Measurements from ENCODE around the gene CTBP2.
"Not testable (repeated sequence)": the region's sequence is repeated elsewhere in the genome, so short reads cannot be mapped to it uniquely, and the experiment has no call there.

CTBP2 gene

GRCh38 chr10:125186431-125187170 is 26.2 kb upstream of the CTBP2 start:
- DNase-seq: no peak

DNA sequence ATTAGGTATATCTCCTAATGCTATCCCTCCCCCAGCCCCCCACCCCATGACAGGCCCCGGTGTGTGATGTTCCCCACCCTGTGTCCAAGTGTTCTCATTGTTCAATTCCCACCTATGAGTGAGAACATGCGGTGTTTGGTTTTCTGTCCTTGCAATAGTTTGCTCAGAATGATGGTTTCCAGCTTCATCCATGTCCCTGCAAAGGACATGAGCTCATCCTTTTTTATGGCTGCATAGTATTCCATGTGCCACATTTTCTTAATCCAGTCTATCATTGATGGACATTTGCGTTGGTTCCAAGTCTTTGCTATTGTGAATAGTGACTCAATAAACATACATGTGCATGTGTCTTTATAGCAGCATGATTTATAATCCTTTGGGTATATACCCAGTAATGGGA is 18.7 kb upstream of the CTBP2 start:
- DNase-seq: not testable (repeated sequence)

DNA sequence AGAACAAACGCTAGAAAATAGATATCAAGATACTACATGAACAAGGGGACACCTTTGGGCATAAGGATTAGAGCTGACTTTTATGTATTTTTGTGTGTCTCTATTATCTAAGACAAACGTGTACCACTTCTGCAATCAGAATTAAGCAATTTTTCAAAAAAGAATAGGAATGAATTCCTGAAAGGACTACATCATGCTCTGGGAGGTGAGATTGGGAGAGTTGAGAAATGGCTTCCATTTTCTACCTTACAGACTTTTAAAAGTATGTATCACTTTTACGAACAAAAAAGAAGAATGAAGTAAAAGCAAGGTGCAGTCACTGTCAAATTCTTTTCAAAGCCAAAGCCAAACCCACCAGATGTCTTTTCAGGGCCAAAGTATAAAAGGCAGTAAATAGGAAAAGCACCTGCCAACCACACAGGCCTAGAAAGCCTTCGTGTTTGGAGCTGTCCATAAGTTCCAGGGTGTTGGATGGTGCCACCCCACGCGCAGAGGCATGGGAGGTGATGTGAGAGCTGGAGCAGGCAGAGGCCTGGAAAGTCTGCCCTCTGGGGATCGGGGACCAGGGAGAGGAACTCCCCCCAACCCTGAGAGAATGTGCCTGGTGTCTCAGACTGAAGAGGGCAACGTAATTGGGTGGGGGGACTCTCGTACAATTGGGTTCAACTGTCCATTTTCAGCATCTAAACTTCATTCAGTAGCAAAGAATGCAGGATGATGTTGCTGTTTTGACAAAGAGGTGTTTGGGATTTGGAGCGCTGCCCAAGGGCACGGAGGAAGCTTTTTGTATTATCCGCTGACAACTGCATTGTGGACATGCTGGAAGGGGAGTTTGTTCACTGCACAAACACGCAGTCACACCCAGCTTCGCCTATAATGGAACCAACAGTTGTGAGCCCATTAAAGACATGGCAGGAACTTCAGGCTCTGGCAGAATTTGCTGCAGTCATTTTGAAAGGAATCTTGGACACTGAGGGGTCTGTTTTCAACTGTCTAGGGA is 17.6 kb upstream of the CTBP2 start:
- no peak for DNase-seq

DNA sequence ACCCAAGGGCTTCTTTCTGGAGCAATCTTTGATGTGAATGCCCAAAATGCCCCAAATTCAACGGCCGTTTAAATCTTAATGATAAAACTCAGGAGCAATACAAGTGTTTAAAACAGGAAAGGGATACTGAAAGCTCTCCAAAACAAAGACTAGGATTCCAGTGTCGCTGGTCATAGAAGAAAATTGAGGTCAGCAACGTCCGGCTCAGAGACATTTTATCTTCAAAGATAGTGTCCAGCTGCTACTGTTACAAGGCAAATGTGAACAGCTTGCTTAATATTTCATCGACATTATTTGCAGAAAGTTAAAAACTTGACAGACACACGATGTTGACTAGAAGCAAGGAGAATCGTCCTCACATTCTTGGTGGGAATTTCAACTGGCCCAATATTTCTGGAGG is 15.4 kb upstream of the CTBP2 start:
- no peak for DNase-seq

DNA sequence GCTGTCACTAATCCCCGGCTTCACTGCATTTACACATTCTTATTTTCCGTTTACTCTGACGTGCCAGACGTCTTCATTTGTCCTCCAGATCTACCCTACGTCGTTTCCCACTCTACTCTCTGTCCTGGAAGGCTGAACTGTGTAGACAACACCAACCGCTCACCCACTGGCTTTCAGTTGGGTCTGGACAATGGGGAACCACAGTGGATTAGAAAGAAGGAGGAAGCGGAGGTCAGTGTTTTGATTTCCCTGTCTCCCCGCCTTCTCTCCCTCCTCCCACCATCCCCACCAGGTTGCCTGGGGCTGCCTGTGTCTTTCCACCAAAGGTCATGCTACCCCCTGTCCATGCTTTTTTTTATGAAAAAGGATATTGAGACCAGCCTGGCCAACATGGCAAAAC is 14.0 kb upstream of the CTBP2 start:
- DNase-seq: no peak

DNA sequence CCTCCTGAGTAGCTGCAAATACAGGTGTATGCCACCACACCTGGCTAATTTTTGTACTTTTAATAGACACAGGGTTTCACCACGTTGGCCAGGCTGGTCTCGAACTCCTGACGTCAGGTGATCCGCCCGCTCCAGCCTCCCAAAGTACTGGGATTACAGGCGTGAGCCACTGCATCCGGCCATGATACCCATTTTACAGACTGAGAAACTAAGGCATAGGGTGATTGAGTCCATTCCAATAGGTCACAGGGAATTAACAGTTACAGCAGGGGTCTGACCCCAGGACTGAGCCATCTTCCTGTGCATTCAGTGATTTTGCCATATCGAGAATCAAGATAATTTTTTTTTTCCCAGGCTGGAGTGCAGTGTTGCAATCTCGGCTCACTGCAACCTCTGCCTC is 12.3 kb upstream of the CTBP2 start:
- DNase-seq: no peak

DNA sequence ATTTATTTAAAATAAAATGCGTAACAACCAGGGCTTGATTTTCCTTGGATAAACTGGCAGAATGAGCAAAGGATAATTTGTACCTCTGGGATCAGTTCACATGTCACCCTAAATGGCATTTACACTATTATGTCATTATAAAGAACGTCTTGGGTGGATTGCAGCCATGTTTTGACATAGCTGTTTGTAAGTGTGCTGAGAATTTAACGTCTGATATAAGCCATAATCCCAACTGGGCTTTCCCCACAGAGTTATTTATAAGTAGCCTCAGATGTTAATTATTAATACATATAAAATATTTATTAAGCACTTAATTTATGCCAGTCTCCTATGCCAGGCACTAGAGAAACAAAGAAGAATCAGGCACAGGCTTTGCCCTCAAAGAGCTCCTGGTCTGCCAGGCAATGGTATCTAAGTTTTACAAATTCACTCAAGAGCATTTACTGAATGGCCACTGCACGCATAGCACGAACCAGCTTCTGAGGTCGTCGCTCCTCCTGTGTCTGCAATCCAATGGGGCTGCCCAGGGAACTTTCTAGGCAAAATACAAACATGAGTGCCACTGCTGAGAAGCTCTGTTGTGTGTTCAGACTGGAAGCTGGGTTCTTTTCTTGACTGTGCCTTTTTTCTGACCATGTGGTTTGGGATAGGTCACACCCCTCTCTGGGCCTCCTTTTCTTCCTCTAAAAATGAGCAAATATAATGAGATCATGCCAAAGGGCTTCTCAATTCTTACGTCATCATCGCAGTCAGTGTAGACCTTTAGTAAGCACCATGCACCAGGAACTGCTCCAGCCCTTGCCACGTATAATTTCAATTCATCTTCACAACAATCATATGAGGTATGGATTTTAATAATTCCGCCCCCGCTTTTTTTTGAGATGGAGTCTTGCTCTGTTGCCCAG is 11.3 kb upstream of the CTBP2 start:
- no peak for DNase-seq

GRCh38 chr10:125169915-125170314 is 9.6 kb upstream of the CTBP2 start:
- no peak for DNase-seq

GRCh38 chr10:125169279-125169678 is 8.9 kb upstream of the CTBP2 start:
- no peak for DNase-seq

GRCh38 chr10:125166658-125167057 is 6.3 kb upstream of the CTBP2 start:
- no peak for DNase-seq

GRCh38 chr10:125165584-125166573 is 5.5 kb upstream of the CTBP2 start:
- no peak for DNase-seq

GRCh38 chr10:125164421-125164820 is 4.1 kb upstream of the CTBP2 start:
- no peak for DNase-seq

DNA sequence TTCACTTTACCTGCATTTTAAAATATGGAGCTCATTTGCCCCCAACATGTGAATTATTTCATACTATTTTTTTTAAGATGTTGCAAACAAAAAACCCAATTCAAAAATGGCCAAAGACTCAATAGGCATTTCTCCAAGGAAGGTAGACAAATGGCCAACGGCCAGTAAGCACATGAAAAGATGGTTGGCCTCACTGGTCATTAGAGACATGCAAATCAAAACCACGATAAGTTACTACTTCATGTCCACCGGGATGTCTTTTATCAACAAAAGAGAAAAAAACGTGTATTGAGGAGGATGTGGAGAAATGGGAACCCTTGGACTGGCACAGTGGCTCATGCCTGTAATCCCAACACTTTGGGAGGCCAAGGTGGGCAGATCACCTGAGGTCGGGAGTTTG is 3.4 kb upstream of the CTBP2 start:
- DNase-seq: no peak

DNA sequence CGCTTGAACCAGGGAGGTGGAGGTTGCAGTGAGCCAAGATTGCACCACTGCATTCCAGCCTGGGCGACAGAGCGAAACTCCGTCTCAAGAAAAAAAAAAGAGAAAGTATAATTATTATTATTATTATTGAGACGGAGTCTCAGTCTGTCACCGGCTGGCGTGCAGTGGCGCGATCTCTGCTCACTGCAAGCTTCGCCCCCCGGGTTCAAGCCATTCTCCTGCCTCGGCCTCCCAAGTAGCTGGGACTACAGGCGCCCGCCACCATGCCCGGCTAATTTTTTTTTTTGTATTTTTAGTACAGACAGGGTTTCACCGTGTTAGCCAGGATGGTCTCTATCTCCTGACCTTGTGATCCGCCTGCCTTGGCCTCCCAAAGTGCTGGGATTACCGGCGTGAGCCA is 2.9 kb upstream of the CTBP2 start:
- DNase-seq: not testable (repeated sequence)

DNA sequence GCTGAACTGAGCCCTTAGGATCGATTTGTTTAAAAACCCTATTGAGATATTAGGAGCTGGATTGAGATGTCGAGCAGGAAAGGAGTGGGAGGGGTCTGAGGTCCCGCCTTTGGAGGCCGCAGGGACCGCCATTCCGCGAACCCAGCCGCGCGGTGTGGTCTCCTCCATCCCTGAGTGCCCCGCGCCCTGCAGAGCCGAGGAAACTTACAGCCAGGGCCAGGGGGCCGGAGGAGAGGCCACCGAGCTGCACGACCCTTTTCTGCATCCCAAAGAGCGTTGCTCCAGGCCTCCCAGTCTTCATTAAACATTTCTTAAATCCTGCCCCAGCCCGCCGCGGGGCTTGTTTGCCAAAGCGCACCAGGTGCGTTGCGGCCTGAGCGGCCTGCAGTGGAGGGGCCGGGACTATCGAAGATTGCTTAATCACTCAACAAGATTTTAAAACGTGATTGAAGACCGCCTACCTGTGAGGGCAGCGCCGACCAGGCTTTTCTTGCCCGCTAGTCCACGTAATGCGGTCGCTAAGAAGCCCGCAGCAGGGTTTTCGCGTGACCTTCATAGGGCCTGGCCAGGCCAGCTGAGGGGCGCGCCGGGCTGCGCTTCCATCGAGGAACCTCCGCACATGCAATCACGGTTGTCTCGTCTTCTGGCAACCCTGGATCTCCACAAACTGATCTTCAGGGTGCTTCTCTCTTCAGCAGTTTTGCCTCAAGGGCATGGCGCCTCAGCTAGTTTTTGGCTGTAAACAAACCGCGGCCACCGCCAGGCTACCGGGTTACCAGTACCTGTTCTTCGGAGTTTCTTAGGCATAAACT is 2.0 kb upstream of the CTBP2 start:
- DNase-seq: no peak

GRCh38 chr10:125161707-125162119 is 1.4 kb upstream of the CTBP2 start:
- DNase-seq: no peak

DNA sequence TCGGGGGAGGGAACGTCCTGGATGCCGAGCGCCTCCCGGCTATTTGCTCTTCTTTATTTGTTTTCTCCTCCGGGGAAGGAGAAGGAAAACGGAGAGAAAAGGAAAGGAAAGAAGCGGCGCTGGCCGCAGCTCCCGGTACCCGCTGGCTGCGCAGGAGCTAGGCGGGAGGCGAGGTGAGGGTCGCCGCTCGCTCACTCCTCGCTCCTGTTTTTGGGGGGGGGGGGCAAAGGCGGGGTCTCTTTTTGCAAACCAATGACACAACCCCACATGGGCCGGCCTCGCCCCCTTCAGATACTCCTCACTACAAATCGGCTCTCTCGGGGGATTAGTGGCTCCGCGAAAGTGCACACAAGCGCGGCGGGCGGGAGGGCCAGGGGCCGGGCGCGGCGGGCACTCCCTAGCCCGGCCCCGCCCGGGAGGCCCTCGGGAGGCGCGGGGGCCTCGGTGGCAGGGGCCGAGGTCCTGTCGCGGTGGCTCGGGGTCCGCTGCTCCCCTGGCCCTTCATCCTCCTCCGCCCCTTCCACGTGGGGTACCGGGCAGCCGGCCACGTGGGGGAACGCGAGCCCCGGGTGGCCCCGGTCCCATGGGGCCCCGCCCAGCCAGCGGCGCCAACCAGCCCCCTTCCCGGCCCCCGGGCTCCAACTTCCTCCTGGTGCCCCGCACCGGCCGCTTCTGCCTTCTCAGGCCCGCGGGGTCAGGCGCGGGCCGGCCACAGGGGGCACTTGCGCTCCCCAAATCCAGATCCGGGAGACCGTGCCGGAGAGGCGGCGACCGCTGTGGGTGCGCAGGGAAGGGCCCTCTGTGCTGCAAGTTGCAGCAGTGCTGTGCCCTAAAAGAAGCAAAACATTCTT is 718 bp upstream of the CTBP2 start:
- no peak for DNase-seq

- DNase-seq: no peak
Measured at GRCh38 chr10:125159486-125159931, 854 bp downstream of the CTBP2 start.

DNA sequence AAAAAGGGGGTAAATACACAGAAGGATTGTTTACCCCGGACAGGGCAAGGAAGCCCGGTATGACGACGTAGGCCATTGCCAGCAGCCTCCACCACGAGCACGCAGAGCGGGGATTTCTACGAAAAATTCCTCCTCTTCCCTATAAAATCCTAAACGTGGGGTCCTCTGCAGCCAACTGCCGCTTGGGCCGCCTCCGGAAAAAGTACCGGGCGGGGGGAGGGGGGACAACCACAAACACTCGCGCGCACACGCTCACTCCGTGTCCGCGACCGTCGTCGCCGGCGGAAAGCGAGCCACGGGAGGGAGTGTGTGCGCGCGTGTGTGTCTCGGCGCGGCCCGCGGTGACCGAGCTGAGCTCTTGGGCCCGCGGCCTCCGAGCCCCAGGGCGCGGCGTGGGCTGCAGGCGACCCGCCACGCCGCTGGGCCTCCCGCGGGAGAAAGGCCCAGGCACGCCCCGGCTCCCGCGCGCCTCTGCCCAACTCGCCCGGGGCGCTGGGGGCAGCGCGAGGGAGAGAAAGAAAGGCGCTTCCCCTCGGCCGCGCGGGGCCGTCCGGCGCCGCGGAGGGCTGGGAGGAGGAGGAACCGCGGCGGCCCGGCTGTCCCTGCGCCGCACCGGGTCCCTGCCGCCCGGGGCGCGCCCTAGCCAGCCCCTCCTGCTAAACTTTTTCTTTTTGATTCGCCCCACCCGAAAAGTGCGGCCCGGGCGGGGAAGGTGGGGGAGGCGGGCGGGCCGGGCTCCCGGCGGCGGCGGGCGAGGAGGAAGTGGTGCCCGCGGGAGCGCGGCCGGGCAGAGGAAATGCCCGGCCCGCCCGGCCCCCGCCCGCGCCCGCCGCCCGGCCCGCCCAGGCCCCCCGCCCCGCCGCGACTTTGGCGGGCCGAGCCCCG is 1.5 kb downstream of the CTBP2 start:
- no peak for DNase-seq

All from activated CD4-positive, CD25-positive, alpha-beta regulatory T cell (primary cell).